ENCODE data around the gene RAI1. TPM values are rescaled to one million over a fixed set of nuclear protein-coding genes. Genes with fewer than 3 reads are reported as not detected.

RAI1 gene
- total and polyA plus RNA-seq, 2 of the 13 experiments (the other 11 are each of a cell fraction or from before 2014, with no cell fraction given), result 3.4 to 5.2 TPM

- no peak for TF ChIP-seq CHD4 (IDR thresholded peaks at IDR 0.05; ENCODE audit: borderline replicate concordance, low read length)
Observed at GRCh38 chr17:17859909-17860765, 178.9 kb downstream of the RAI1 start (continued).

- no peaks in the 10 kb centered on the region for H3K79me2 ChIP-seq (ENCODE audit: insufficient read depth, low read length)
- in situ Hi-C loops (cut with HindIII; ENCODE audit: extremely low pct_ligation_motif_present, low pct_unique_long_range_greater_than_20kb) (loop anchor here (5.0 kb wide), 1 partner anchor 48 kb away; no protein-coding TSS in a partner anchor), intact Hi-C loops (cut with micrococcal nuclease; ENCODE audit: unreplicated experiment) (loop anchor here (1.0 to 2.0 kb wide), 2 partner anchors 48 to 58 kb away; no protein-coding TSS in a partner anchor)
- H3K27ac ChIP-seq (ENCODE audit: extremely low read length, insufficient read depth, low read length), result no peak overlapping the region
- WGBS (ENCODE audit: low lambda C conversion rate), result 51% methylated on average over 4 of the region's 5 CpGs
- BruUV-seq (replicated peaks), result no TSS peak
- H3K9ac ChIP-seq (ENCODE audit: insufficient read depth, low read depth, low read length), result no peak overlapping the region
- no peaks in the 10 kb centered on the region for H3K27me3 ChIP-seq (ENCODE audit: control insufficient read depth in 1 of 2, insufficient read depth in 2 of 2, low read length in 2 of 2)
- ChIA-PET CTCF (ENCODE audit: low intra/inter-chr PET ratio, low total read pairs) (interaction anchor here (1.0 to 2.7 kb wide), 6 partner anchors 42 to 180 kb away, joined by 3 to 53 read pairs (median 7); partner anchors contain the start of gene RAI1), POLR2A (no interaction called here)
- no peaks in the 10 kb centered on the region for H4K20me1 ChIP-seq (ENCODE audit: insufficient read depth, low read length)
- no peak overlapping the region for H3K4me2 ChIP-seq (ENCODE audit: low read depth, low read length)
- FAIRE-seq, result no peak
- peaks cover 41% of the 10 kb centered on the region for H3K4me1 ChIP-seq (ENCODE audit: insufficient read depth, low read length)
- DNase-seq (ENCODE audit: low spot score), result no peak
- H2AFZ ChIP-seq (ENCODE audit: low read length), result no peak overlapping the region
- H3K36me3 ChIP-seq (replicated peaks in 1 of 2; ENCODE audit: control insufficient read depth in 1 of 2, insufficient read depth in 2 of 2, low read length in 2 of 2), result no peaks in the 10 kb centered on the region
- H3K4me3 ChIP-seq (replicated peaks in 1 of 3; ENCODE audit: insufficient read depth in 1 of 3, low read depth in 2 of 3, low read length in 3 of 3), result no peak overlapping the region
- ATAC-seq, result no peak
- H3K9me3 ChIP-seq (ENCODE audit: low read length), result no peaks in the 10 kb centered on the region
- TF ChIP-seq ZNF331 (CRISPR knock-in tag; IDR thresholded peaks at IDR 0.05) (no peak), HOXA5 (CRISPR knock-in tag; IDR thresholded peaks at IDR 0.05) (no peak), AHDC1 (CRISPR knock-in tag; IDR thresholded peaks at IDR 0.05; ENCODE audit: borderline replicate concordance) (no peak), AGO1 (IDR thresholded peaks at IDR 0.05; ENCODE audit: low read depth, low read length, poor library complexity, severe bottlenecking) (no peak), DR1 (CRISPR knock-in tag; IDR thresholded peaks at IDR 0.05) (no peak), MLXIP (CRISPR knock-in tag; IDR thresholded peaks at IDR 0.05; ENCODE audit: borderline replicate concordance) (no peak), ZNF296 (CRISPR knock-in tag; conservative IDR thresholded peaks at IDR 0.05) (no peak), MAZ (IDR thresholded peaks at IDR 0.05; ENCODE audit: borderline replicate concordance, low read depth, low read length) (no peak), MAZ (CRISPR knock-in tag; IDR thresholded peaks at IDR 0.05; ENCODE audit: low read depth) (no peak), ATF3 (CRISPR knock-in tag; IDR thresholded peaks at IDR 0.05) (no peak), ZBTB7A (CRISPR knock-in tag; IDR thresholded peaks at IDR 0.05) (no peak)
Observed at GRCh38 chr17:17860766-17861107, 179.5 kb downstream of the RAI1 start.

Data from HepG2 (cell line).